Stimulated activated CD4-positive, alpha-beta T cell treated with anti-CD3 and anti-CD28 coated beads, Interleukin-1b, Interleukin-23, amount 100 ng/mL, for 4 hours (primary cell): ENCODE data around the gene CLCN5.
"Not testable (repeated sequence)": the region's sequence is repeated elsewhere in the genome, so short reads cannot be mapped to it uniquely, and the experiment has no call there.

Source experiments
- DNase-seq, 2 donors: peaks; one replicate each; pipeline ENCODE4 v3.0.0-alpha.2; 2020; ENCODE audit warnings: low read depth in 2 of 2

The CLCN5 gene

GRCh38 chrX:49995795-49996455, 73.5 kb downstream of the CLCN5 start:
- no peak for DNase-seq

GRCh38 chrX:49996474-49996873, 74.1 kb downstream of the CLCN5 start:
- DNase-seq = no peak

- no peak for DNase-seq
Measured at GRCh38 chrX:49999087-49999486, 76.7 kb downstream of the CLCN5 start.

- no peak for DNase-seq
Measured at GRCh38 chrX:50000937-50001542, 78.6 kb downstream of the CLCN5 start.

GRCh38 chrX:50002067-50002714, 79.8 kb downstream of the CLCN5 start:
- no peak for DNase-seq

- no peak for DNase-seq
Measured at GRCh38 chrX:50003467-50003866, 81.1 kb downstream of the CLCN5 start.

- DNase-seq = no peak
Measured at GRCh38 chrX:50003927-50004326, 81.5 kb downstream of the CLCN5 start.

GRCh38 chrX:50025591-50025990, 103.2 kb downstream of the CLCN5 start:
- not testable (repeated sequence) for DNase-seq

- DNase-seq = no peak
Measured at GRCh38 chrX:50035126-50035525, 112.7 kb downstream of the CLCN5 start.

- no peak for DNase-seq
Measured at GRCh38 chrX:50036426-50036825, 114.0 kb downstream of the CLCN5 start.

GRCh38 chrX:50045823-50046222, 123.4 kb downstream of the CLCN5 start:
- DNase-seq = no peak

- no peak for DNase-seq
Measured at GRCh38 chrX:50049228-50049627, 126.8 kb downstream of the CLCN5 start.

- DNase-seq = no peak
Measured at GRCh38 chrX:50054147-50054546, 131.8 kb downstream of the CLCN5 start.

- no peak for DNase-seq
Measured at GRCh38 chrX:50066318-50066937, 144.0 kb downstream of the CLCN5 start.

GRCh38 chrX:50067435-50068284, 145.3 kb downstream of the CLCN5 start:
- DNase-seq = no peak

GRCh38 chrX:50068285-50068563, 145.8 kb downstream of the CLCN5 start:
- no peak for DNase-seq

- no peak for DNase-seq
Measured at GRCh38 chrX:50068893-50069292, 146.5 kb downstream of the CLCN5 start.

GRCh38 chrX:50071494-50071893, 149.1 kb downstream of the CLCN5 start:
- no peak for DNase-seq

- DNase-seq = no peak
Measured at GRCh38 chrX:50072110-50072509, 149.7 kb downstream of the CLCN5 start.

GRCh38 chrX:50073601-50074000, 151.2 kb downstream of the CLCN5 start:
- DNase-seq = no peak

GRCh38 chrX:50075630-50076339, 153.4 kb downstream of the CLCN5 start:
- DNase-seq = no peak
